GM21576 (cell line): ENCODE measurements around the gene ARID1A.
A peak's percentile ranks its signal among the peaks of the same experiment; 100 is the strongest.
"Not testable (repeated sequence)": the region's sequence is repeated elsewhere in the genome, so short reads cannot be mapped to it uniquely, and the experiment has no call there.

Experiments used
- ATAC-seq: cut with Tn5 transposase; IDR thresholded peaks from one replicate; pipeline ENCODE4 v1.9.1; 2021; ENCODE audit warnings: mild to moderate bottlenecking, moderate library complexity; ENCODE audit not compliant: unreplicated experiment

ARID1A gene

DNA sequence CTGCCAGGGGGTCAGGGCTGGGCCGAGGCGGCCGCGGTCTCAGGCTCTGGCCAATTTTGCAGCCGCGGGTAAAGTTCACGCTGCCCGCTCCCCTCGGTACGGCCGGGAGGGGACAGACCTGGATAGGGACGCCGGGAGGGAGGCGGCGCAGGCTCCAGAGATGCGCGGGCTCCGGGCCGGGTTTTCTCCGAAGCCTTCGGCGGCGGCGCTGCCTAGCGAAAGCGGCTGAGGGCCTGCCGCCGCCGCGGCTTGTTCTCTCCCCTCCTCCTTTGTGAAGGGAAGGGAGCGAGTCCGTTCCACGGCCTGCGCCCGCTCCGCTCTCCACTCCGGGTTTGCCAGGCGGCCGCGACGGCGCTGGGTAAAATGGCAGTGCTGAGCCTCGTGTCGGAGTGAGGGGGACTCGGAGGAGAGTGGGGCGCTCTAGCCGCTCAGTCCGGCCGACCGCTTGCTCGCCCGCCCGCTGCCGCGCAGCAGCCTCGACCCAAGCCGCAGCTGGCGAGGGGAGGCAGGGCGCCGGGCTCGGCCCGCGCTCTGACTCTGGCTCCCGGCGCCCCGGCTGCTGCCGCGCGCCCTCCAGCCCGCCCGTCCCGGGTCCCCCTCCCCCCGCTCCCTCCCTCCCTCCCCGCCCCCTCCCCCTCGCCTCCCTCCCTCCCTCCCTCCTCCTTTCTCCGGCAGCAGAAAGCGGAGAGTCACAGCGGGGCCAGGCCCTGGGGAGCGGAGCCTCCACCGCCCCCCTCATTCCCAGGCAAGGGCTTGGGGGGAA, at the start of gene ARID1A:
Gene ARID1A, plus strand, starts transcription at position 660 of the 763 bp plus-strand sequence. CDS start 389 bp downstream, outside the sequence.
- peak; percentile 41 for ATAC-seq

DNA sequence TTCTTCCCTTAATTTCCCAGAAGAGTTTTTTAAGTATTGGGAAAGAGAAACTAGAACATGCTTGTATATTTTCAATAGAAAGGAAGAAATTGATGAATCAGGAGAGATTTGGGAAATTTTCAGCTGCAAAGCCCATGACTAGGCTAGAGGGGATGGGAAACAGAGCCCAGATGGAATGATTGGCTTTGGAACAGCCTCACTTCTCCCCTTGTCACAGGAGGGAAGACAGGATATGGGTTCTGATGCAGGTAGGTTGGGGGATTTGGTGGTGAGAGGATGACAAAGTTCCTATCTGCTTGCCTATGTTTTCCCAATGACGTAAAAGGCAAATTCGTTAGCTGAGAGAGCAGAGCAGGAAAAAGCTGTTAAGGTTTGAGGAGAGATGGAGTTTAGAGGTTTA, 31.0 kb upstream of the ARID1A start:
- no peak for ATAC-seq

DNA sequence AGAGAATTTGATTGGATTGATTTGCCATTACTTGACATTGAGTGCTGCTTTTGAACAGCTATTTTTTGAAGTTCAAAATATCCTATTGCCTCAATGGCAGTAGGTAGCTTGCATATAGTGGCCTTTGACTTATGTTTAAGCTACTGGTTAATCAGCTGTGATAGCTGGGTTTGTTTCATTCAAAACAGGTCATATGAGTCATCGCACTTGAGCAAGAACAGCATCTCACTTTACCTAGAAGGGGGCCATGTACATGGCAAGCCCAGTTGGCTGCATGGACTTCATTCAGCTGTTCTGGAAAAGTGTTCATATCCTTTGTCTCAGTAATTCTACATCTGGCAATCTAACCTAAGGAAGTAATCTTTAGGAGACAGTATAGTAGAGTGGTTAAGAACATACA, 29.0 kb upstream of the ARID1A start:
- ATAC-seq: no peak

DNA sequence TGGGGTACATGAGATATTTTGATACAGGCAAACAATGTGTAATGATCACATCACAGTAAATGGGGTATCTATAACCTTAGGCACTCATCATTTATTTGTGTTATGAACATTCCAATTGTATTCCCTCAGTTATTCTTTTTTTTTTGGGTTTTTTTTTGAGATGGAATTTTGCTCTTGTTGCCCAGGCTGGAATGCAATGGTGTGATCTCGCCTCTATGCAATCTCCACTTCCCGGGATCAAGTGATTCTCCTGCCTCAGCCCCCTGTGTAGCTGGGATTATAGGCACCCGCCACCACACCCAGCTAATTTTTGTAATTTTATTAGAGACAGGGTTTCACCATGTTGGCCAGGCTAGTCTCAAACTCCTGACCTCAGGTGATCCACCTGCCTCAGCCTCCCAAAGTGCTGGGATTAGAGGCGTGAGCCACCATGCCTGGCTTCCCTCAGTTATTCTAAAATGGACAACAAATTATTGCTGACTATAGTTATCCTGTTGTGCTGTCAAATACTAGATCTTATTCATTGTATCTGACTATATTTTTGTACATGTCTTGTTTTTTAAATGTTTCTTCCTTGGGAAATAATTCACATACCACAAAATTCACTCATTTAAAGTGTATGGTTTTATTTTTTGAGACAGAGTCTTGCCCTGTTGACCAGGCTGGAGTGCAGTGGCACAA, 27.6 kb upstream of the ARID1A start:
- ATAC-seq: not testable (repeated sequence)

DNA sequence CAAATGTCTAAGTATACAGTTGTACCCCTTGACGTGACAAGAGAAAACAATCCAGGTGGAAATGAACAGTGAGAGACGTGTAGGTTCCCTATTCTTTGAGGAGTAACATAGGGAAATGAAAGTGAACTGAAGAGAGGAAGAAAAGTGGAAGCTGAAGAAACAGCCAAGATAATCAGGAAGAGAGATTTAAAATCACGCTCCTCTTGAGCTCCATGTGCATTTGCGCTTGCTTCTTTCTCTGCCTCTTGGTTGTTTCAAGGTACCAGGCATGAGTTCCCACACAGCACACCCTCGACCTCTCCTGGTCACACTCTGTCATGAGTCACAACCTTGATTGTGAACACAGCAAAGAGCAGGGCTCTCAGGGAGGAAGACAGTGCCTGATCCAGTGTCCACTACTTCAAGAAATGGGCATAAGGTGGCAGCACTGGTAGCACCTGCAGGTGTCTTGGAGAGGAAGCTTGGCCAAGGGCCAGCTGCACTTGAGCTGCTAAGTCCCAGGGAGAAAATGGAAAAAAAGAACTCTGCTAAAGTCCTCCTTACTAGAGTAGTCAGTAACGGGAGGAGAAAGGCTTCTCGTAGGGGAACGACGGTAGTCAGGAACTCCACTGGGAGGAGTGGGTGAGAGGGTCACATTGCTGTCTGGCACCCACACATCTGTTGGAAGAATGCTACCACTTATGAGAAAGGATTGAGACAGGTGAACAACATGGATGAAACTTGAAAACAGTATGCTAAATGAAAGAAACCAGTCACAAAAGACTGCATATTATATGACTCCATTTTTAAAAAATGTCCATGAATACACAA, 18.3 kb upstream of the ARID1A start:
- ATAC-seq: peak; percentile 89

DNA sequence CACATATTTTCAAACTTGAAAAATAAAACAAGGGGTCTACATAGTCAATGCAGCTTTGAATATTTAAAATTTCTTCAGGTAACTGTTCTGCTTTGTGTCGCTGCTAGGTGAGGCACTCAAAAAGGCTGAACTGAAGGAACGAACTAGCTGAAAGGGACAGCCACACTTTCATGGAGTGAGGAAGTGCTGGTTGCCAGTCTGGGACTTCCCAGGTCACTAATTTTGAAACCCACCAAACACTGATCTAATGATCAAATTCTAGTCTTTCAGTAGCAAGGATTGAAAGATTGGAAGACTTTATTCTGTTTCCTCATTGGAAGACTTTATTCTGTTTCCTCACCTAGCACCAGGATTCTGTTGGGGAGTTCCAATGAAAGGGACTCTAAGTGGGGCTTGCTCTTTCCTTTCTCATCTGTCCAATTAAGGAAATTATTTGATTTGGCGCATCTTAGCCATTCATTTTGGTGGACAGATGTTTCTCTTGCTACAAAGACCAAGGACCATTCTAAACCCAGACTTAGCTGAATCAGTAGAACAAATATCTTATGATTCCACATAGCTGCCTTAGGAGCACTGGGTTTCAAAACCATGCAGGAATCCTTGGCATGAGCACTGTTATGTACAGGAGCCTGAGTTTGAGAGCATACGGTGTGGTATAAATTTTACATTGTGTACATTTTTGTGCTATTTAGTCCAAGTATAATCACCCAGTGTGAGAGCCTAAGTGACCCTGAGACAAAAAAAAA, 10.9 kb upstream of the ARID1A start:
- no peak for ATAC-seq

DNA sequence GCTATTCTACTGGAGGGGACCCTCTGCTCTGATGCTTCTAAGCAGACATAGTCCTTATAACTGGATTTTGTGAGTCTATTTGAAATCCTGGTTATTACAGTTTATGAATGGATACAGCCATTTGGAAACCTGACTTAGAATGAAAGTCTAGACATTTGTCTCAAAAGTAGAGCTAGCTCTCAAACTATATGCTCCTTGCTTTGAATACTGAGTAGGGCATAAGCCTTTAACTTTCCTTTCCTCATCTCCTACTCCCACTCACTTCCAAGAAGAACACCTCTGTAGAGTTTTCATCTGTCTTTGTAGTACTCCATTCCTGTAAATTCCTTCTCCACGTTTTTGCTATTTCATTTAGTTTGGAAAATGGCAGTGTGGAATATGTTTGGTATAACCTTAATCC, 9.0 kb upstream of the ARID1A start:
- no peak for ATAC-seq

DNA sequence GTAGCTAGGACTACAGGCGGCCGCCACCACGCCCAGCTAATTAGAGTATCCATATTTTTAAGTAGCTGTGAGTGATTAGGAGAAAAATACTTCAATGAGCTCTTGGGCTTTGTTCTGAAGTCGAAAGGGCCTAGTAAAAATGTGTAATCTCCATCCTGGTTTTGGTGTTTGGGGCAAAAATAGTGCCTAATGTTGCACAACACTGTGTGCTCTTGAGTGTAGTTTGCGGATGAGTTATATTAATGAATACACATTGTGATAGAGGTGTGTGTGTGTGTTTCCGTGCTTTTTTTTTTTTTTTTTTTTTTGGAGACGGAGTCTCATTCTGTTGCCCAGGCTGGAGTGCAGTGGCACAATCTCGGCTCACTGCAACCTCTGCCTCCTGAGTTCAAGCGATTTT, 6.3 kb upstream of the ARID1A start:
- no peak for ATAC-seq

DNA sequence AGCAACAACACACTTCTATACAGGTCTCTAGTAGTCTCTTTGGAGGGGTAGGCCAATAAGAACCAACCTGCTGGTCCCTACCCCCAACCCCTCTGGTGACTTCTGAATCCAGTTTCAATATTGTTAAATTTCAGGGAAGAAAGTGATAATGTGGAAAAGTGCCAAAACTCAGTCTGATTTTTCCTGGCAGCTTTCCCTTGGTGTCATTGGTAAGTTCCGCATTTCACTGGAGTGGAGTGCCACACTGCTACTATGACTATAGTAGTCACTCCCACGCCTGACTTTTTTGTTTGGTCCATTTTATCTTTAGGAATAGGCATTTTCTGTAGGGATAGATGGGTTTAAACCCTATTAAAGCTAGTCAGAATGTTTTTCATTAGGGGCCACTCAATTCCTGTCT, 5.7 kb upstream of the ARID1A start:
- ATAC-seq: no peak

DNA sequence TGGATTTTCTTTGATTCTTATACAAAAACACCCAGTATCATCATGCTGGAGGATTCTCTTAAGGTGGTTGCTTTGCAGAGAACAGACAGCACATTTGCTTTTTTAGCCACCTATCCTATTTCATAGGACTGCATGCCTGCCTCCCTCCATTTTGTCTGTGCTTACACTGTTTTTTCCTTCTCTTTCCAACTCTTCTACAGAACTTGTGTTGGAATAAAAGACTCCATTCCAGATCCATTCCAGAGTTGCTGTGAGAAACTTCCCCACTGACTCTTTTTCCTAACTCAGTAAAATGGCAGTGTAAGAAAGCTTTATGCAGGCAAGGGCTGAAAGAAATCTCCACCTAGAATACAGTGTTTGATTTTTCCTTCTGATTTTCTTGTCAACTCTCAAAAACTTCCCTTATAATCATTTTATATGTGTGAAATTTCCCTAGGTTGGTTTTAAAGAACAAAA, 5.2 kb upstream of the ARID1A start:
- ATAC-seq: no peak

DNA sequence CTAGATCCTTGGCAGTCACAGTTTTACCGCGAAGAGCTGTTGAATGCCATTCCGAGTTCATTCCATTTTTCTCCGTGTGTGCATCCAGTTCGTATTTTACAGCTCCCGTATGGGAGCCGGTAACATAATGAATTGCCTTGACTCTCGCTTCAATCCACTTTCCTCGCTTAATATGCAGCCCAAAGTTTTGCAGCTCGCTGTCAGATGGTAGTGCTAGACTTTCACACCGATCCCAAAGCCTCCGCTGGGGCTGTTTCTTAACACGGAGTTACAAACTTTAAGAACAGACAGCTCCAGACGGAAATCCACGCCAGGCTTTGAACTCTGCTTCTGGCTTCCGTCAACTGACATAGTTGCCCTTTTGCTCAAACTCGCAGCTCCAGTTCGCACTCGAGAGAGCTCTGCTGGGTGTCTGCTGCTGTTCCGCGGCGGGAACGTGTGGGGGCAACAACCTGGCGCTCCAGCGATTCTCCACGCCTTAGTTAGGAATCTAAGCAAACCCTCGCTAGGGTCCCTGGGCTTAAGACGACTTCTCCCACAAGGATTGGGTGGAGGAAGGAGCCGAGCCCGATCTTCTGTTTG, 3.5 kb upstream of the ARID1A start:
- peak; percentile 27 for ATAC-seq

DNA sequence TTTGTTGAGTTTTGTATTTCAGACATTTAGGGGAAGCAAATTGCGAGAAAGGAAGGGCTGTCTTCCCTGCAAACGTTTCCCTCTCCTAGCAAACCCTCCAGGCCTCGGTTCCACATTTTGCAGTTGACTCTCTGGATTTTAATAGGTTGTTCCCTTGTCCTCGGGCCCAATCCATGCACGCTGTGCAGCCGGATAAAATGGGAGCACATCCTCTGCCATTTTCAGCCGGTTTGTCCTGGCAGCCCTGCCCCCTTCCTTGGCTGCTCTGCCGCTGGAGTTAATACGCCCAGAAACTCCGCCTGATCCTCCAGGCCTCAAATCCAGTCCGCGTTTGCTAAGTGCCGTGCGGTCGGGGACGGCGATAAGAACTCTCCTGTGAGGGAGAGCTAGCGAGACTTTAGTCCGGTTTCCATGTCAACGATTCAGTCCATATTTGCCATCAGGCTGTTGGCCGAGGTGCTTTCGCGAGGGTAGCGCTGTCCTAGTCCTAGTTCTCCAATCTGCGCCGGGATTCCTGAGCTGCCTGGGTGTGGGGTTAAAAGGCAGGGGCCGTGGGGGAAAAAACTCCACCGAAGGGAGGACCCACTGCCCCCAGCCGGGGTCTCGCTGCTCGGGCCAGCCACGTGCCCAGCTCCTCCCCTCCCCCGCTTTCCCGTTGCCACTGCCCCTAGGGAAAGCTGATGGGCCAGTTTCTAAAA, 2.9 kb upstream of the ARID1A start:
- ATAC-seq: peak; percentile 31

DNA sequence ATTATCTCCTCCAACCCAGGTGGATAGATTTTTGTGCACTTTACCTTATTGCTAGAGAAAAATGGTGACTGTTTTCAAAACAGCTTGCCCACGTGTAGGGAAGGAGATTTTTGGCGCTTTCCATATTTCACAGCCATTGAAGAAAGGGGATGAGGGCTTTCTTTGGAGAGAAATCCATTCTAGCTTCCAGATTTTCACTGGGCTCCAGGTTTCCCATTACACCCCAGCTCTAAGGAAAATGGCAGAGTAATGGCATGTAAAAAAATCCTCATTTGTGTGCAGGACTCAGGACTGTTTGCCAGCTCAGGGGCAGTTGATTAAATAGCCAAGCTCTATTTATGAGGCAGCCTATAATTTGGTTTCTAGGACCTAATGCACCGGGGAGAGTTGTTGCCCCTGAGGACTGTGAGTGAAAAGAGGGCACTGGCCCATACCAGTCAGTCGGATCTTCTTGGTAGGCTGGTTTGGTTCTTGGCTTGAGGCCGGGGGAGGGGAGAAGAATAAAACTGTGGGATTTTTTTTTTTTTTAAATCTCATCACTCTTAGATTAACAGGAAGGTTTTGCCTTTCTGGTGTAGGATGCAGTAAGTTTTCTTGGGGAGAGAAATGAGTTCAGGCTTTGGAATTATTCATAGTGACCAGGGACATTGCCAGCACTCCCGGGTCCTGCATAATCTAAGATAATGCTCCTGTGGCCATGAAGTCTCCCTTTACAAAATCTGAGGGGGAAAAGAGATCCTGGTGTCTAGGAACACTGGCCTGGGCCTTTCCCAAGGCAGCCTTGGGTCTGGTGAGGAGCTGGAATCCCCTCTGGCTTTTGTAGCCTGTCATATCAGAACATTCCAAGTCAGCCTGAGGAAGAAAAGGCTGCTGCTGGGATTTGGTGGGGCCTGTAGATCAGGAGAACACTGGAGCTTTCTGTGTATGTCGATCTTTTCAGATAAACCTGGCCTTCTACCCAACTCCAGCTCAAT, 1.9 kb upstream of the ARID1A start:
- ATAC-seq: no peak

DNA sequence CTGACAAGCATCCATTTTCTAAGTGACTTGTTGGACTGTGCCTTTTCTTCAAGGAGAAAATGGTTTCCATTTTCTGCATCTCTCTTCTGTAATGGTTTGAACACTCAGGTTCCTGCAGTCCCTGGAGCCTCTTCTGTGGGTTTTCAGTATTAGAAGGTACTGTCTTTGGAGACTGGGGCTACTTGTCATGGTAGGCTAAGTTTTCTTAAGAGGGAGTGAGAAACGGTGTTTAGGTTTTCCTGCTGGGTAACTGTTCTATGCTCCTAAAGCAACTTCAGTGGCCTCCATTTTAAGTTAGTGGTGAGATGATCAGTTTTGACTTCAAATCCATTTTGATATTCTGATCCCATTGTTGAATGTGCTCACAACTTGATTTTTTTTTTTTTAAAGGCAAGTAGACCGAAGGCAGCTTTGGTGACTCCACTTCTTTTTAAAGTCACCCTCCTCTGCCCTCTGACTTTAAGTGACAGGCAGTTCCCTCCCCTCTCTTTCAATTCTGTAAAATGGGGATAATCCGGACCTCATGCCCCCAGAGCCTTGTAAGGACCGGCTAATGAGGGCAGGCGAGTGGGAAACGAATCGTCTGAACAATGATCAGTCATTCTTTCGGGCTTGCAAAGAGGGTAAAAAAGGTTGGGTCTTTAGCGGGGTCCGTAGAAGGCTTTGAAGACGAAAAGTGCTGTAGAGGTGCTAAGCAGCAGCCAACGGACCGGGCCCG, 1.0 kb upstream of the ARID1A start:
- ATAC-seq: no peak

DNA sequence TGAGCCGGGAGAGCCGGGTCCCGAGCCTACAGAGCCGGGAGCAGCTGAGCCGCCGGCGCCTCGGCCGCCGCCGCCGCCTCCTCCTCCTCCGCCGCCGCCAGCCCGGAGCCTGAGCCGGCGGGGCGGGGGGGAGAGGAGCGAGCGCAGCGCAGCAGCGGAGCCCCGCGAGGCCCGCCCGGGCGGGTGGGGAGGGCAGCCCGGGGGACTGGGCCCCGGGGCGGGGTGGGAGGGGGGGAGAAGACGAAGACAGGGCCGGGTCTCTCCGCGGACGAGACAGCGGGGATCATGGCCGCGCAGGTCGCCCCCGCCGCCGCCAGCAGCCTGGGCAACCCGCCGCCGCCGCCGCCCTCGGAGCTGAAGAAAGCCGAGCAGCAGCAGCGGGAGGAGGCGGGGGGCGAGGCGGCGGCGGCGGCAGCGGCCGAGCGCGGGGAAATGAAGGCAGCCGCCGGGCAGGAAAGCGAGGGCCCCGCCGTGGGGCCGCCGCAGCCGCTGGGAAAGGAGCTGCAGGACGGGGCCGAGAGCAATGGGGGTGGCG, 371 bp downstream of the ARID1A start:
- ATAC-seq: no peak

DNA sequence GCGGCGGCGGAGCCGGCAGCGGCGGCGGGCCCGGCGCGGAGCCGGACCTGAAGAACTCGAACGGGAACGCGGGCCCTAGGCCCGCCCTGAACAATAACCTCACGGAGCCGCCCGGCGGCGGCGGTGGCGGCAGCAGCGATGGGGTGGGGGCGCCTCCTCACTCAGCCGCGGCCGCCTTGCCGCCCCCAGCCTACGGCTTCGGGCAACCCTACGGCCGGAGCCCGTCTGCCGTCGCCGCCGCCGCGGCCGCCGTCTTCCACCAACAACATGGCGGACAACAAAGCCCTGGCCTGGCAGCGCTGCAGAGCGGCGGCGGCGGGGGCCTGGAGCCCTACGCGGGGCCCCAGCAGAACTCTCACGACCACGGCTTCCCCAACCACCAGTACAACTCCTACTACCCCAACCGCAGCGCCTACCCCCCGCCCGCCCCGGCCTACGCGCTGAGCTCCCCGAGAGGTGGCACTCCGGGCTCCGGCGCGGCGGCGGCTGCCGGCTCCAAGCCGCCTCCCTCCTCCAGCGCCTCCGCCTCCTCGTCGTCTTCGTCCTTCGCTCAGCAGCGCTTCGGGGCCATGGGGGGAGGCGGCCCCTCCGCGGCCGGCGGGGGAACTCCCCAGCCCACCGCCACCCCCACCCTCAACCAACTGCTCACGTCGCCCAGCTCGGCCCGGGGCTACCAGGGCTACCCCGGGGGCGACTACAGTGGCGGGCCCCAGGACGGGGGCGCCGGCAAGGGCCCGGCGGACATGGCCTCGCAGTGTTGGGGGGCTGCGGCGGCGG, 1.0 kb downstream of the ARID1A start:
- ATAC-seq: no peak

DNA sequence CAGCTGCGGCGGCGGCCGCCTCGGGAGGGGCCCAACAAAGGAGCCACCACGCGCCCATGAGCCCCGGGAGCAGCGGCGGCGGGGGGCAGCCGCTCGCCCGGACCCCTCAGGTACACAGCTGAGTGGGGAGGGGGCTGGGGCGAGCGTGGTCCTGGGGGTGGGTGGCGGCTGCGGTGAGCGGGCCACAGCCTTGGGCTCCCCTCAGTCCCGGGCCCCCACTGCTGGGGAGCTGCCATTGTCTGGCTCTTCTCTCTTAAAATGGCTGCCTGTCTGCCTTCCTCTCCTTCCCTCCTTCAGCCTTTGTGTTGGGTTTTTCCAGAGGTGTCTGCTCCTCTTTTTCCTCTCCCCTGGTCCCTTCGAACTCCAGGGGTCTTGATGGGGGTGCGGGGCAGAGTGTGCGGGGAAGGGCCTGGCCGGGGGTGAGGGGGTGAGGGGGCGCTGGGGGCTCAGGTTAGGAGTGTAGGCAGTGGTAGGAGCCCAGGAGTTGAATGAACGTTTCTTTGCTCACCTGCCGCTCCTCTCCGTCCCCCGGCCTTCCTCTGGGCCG, 1.7 kb downstream of the ARID1A start:
- no peak for ATAC-seq
